Trophoblast cell (in vitro differentiated cells and primary cell): ENCODE data around the gene UBAC2.

Source experiments
- DNase-seq, 2 donors: peaks; one replicate each; pipeline ENCODE4 v3.0.0-alpha.2; 2016
- H2AFZ ChIP-seq: 2 replicates; pipeline ENCODE4 v1.6.1; 2013; ENCODE audit warnings: low read length, moderate library complexity, mild to moderate bottlenecking; ENCODE audit not compliant: insufficient read depth, poor library complexity
- H2AK5ac ChIP-seq: 2 replicates; pipeline ENCODE4 v1.6.1; 2013; ENCODE audit warnings: mild to moderate bottlenecking, low read length
- H2BK120ac ChIP-seq: 2 replicates; pipeline ENCODE4 v1.6.1; 2013; ENCODE audit warnings: low read length, mild to moderate bottlenecking, moderate library complexity; ENCODE audit not compliant: insufficient read depth, poor library complexity
- H2BK12ac ChIP-seq: 2 replicates; pipeline ENCODE4 v1.6.1; 2013; ENCODE audit warnings: mild to moderate bottlenecking, low read length, moderate library complexity
- H2BK5ac ChIP-seq: 2 replicates; pipeline ENCODE4 v1.6.1; 2013; ENCODE audit warnings: low read length, low read depth, moderate library complexity, mild to moderate bottlenecking; ENCODE audit not compliant: poor library complexity
- H3K14ac ChIP-seq: 2 replicates; pipeline ENCODE4 v1.6.1; 2013; ENCODE audit warnings: mild to moderate bottlenecking, low read length
- H3K18ac ChIP-seq: 2 replicates; pipeline ENCODE4 v1.6.1; 2013; ENCODE audit warnings: mild to moderate bottlenecking, low read length
- H3K23ac ChIP-seq: 2 replicates; pipeline ENCODE4 v1.6.1; 2013; ENCODE audit warnings: low read length
- H3K27ac ChIP-seq: 2 replicates; pipeline ENCODE4 v1.5.1; 2013; ENCODE audit warnings: low read depth, mild to moderate bottlenecking, inconsistent platforms, low read length, moderate library complexity
- H3K27me3 ChIP-seq: 2 replicates; pipeline ENCODE4 v1.6.1; 2013; ENCODE audit warnings: inconsistent platforms, mild to moderate bottlenecking, low read length, moderate library complexity; ENCODE audit not compliant: insufficient read depth
- H3K36me3 ChIP-seq, 2 experiments: 1 replicate in 1 of 2; 2 replicates in 1 of 2; pipeline ENCODE4 v1.6.1; 2013; ENCODE audit warnings: low read length in 2 of 2, mild to moderate bottlenecking in 2 of 2, moderate library complexity in 1 of 2; ENCODE audit not compliant: insufficient read depth in 2 of 2, control insufficient read depth in 1 of 2
- H3K4ac ChIP-seq: 2 replicates; pipeline ENCODE4 v1.6.1; 2013; ENCODE audit warnings: low read depth, mild to moderate bottlenecking, low read length, moderate library complexity
- H3K4me1 ChIP-seq, 2 experiments: 1 replicate in 1 of 2; 2 replicates in 1 of 2; pipeline ENCODE4 v1.6.1; 2013; ENCODE audit warnings: low read length in 2 of 2, mild to moderate bottlenecking in 2 of 2, moderate library complexity in 1 of 2; ENCODE audit not compliant: insufficient read depth in 2 of 2, control insufficient read depth in 1 of 2
- H3K4me2 ChIP-seq: 2 replicates; pipeline ENCODE4 v1.6.1; 2013; ENCODE audit warnings: inconsistent platforms, mild to moderate bottlenecking, low read length, moderate library complexity
- H3K4me3 ChIP-seq: 2 replicates; pipeline ENCODE4 v1.5.1; 2013; ENCODE audit warnings: mild to moderate bottlenecking, low read depth, low read length, inconsistent platforms
- H3K79me1 ChIP-seq: one replicate; pipeline ENCODE4 v1.6.1; 2013; ENCODE audit warnings: low read length
- H3K79me2 ChIP-seq: 2 replicates; pipeline ENCODE4 v1.6.1; 2013; ENCODE audit warnings: low read length, mild to moderate bottlenecking; ENCODE audit not compliant: control insufficient read depth, insufficient read depth, poor library complexity
- H3K9ac ChIP-seq: 2 replicates; pipeline ENCODE4 v1.6.1; 2013; ENCODE audit warnings: mild to moderate bottlenecking, low read length
- H3K9me3 ChIP-seq: 2 replicates; pipeline ENCODE4 v1.6.1; 2013; ENCODE audit warnings: low read depth, mild to moderate bottlenecking, control low read depth, inconsistent platforms, low read length; ENCODE audit not compliant: insufficient read depth
- H4K12ac ChIP-seq: 2 replicates; pipeline ENCODE4 v1.6.1; 2013; ENCODE audit warnings: low read depth, mild to moderate bottlenecking, low read length, moderate library complexity
- H4K8ac ChIP-seq: 2 replicates; pipeline ENCODE4 v1.6.1; 2013; ENCODE audit warnings: low read depth, mild to moderate bottlenecking, low read length, moderate library complexity
- H4K91ac ChIP-seq: one replicate; pipeline ENCODE4 v1.6.1; 2013; ENCODE audit warnings: low read depth, mild to moderate bottlenecking, low read length, moderate library complexity
- WGBS: extraction: QIAGEN DNeasy Blood & Tissue Kit; methylation state at CpG from one replicate; pipeline ENCODE4 v1.1.7; 2013; ENCODE audit warnings: missing lambda C conversion rate; ENCODE audit not compliant: insufficient read length, insufficient coverage; ENCODE audit errors: extremely low coverage; 5-methylcytosine and 5-hydroxymethylcytosine counted together

The UBAC2 gene

GRCh38 chr13:99258210-99258860, 57.7 kb downstream of the UBAC2 start, which contains the start of gene GPR18:
GPR18 (minus strand) TSS chr13:99258379; CDS start chr13:99255872, 2,507 bp downstream.
- H3K79me2 ChIP-seq, result no peaks in the 10 kb centered on the region
- no peak within 1 kb of the TSS for H2BK5ac ChIP-seq
- no peaks in the 10 kb centered on the region for H3K9me3 ChIP-seq
- no peak within 1 kb of the TSS for H3K18ac ChIP-seq
- no peak within 1 kb of the TSS for H4K12ac ChIP-seq
- no peak within 1 kb of the TSS for H3K4me2 ChIP-seq
- H2BK120ac ChIP-seq, result no peak within 1 kb of the TSS
- no peak within 1 kb of the TSS for H3K23ac ChIP-seq
- H4K8ac ChIP-seq, result no peak within 1 kb of the TSS
- H3K79me1 ChIP-seq, result no peaks in the 10 kb centered on the region
- H3K4me1 ChIP-seq, result no peaks in the 10 kb centered on the region
- H3K14ac ChIP-seq, result no peak within 1 kb of the TSS
- peaks cover 7 to 12% of the 10 kb centered on the region in 2 experiments for H3K36me3 ChIP-seq
- H2BK12ac ChIP-seq, result no peak within 1 kb of the TSS
- H3K4ac ChIP-seq, result no peak within 1 kb of the TSS
- H2AK5ac ChIP-seq, result no peak within 1 kb of the TSS
- no peak within 1 kb of the TSS for H3K27ac ChIP-seq
- WGBS, result no CpG with 5 or more reads among the region's 4 CpGs
- no peak for DNase-seq
- H2AFZ ChIP-seq, result no peak within 1 kb of the TSS
- no peak within 1 kb of the TSS for H3K9ac ChIP-seq
- H3K4me3 ChIP-seq, result no peak within 1 kb of the TSS
- H3K27me3 ChIP-seq, result no peaks in the 10 kb centered on the region
- no peak within 1 kb of the TSS for H4K91ac ChIP-seq

DNA sequence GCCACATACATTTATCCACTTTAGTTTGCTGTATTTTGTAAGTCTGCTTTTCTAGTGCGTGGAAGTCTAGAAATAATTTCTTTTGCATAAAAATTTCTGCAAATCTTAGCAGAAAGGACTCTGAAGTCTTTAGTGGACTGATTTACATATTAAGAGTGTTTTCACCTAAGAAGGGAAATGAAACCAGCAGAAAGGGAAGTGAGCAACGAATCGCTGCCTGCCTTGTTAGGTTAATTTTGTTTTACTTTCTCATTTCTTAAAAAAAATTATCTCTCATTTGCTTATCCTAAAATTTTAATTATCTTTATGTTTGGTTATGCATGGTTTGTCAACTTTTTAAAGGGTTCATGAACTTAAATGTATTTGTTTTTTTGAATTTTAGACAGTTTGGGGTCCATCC, 58.3 kb downstream of the UBAC2 start:
- Histone ChIP-seq H2BK5ac (no peak overlapping the region), H3K27me3 (no peaks in the 10 kb centered on the region), H2AK5ac (no peak overlapping the region), H3K23ac (no peak overlapping the region), H4K12ac (no peak overlapping the region), H3K14ac (no peak overlapping the region), H3K4me1 (no peaks in the 10 kb centered on the region), H3K79me1 (no peaks in the 10 kb centered on the region), H3K4me2 (no peak overlapping the region), H3K79me2 (no peaks in the 10 kb centered on the region), H3K4ac (no peak overlapping the region), H3K18ac (no peak overlapping the region), H2BK120ac (no peak overlapping the region), H2BK12ac (no peak overlapping the region), H2AFZ (no peak overlapping the region), H3K9ac (no peak overlapping the region), H3K9me3 (no peaks in the 10 kb centered on the region), H4K91ac (no peak overlapping the region), H4K8ac (no peak overlapping the region), H3K4me3 (no peak overlapping the region), H3K27ac (no peak overlapping the region), H3K36me3 (peaks cover 7 to 12% of the 10 kb centered on the region in 2 experiments)
- WGBS, result no CpG with 5 or more reads among the region's 3 CpGs
- DNase-seq, result no peak

DNA sequence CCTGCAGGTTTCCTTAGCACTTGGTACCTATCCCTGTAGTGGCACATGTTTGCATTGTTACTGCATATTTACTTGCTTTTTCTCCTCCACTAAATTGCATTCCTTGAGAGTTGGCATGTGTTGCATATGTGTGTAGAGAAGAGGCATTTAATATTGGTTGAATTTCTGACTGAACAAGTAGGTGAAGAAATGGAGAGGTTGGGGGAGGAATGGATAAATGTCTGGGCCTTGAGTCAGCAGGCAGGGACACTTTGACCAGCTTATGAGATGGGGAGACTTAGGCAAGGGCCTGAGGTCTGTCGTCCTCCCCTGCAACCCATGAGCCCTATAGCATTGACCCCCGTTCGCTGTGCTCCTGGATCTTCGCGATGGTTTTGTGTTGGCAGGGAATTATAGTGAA, 59.6 kb downstream of the UBAC2 start:
- DNase-seq, result no peak
- no peak overlapping the region for H4K8ac ChIP-seq
- H3K14ac ChIP-seq, result no peak overlapping the region
- H2AK5ac ChIP-seq, result no peak overlapping the region
- H3K79me1 ChIP-seq, result no peaks in the 10 kb centered on the region
- no peaks in the 10 kb centered on the region for H3K27me3 ChIP-seq
- WGBS, result no CpG with 5 or more reads among the region's 5 CpGs
- no peak overlapping the region for H2BK120ac ChIP-seq
- no peak overlapping the region for H2AFZ ChIP-seq
- H3K9ac ChIP-seq, result no peak overlapping the region
- H3K4me1 ChIP-seq, result no peaks in the 10 kb centered on the region
- H3K4ac ChIP-seq, result no peak overlapping the region
- H4K91ac ChIP-seq, result no peak overlapping the region
- H3K79me2 ChIP-seq, result no peaks in the 10 kb centered on the region
- H3K27ac ChIP-seq, result no peak overlapping the region
- H3K36me3 ChIP-seq, result peaks cover 4 to 8% of the 10 kb centered on the region in 2 experiments
- H4K12ac ChIP-seq, result no peak overlapping the region
- no peak overlapping the region for H3K18ac ChIP-seq
- H3K4me3 ChIP-seq, result no peak overlapping the region
- no peak overlapping the region for H2BK5ac ChIP-seq
- H3K9me3 ChIP-seq, result no peaks in the 10 kb centered on the region
- H2BK12ac ChIP-seq, result no peak overlapping the region
- H3K23ac ChIP-seq, result no peak overlapping the region
- no peak overlapping the region for H3K4me2 ChIP-seq

DNA sequence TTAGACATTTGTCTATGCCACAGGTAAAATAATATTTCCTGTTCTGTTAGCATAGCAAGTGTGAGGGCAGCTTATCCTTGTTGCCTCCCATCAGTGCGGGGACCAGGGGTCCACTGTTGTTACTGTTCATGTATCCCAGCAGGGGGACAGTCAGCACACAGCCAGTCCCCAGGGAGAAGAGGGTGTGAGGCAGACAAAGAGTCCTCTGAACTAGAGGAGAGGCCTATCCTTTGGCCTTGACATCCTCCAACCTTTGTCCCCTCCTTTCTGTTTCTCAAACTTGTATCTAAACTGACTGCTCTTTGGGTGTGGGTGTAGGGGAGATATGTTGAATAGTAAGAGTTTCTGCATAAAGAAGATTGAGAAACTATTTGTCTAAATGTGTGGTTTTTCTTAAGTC, 60.4 kb downstream of the UBAC2 start:
- Histone ChIP-seq H3K4ac (no peak overlapping the region), H2AFZ (no peak overlapping the region), H3K18ac (no peak overlapping the region), H3K79me2 (no peaks in the 10 kb centered on the region), H3K27me3 (no peaks in the 10 kb centered on the region), H2BK12ac (no peak overlapping the region), H3K36me3 (peaks cover 3 to 6% of the 10 kb centered on the region in 2 experiments), H3K79me1 (no peaks in the 10 kb centered on the region), H3K9me3 (no peaks in the 10 kb centered on the region), H3K4me3 (no peak overlapping the region), H3K4me1 (no peaks in the 10 kb centered on the region), H2BK120ac (no peak overlapping the region), H3K27ac (no peak overlapping the region), H3K4me2 (no peak overlapping the region), H4K12ac (no peak overlapping the region), H2AK5ac (no peak overlapping the region), H4K8ac (no peak overlapping the region), H3K14ac (no peak overlapping the region), H3K9ac (no peak overlapping the region), H3K23ac (no peak overlapping the region), H2BK5ac (no peak overlapping the region), H4K91ac (no peak overlapping the region)
- no CpG with 5 or more reads among the region's 1 CpG for WGBS
- no peak for DNase-seq
